Mucosa of descending colon (tissue), 3 donors: ENCODE measurements around the gene FHIT. TPM values are rescaled to one million over a fixed set of nuclear protein-coding genes. Genes with fewer than 3 reads are reported as not detected.

ENCODE experiments used
- ATAC-seq: fragments of 200-7000 bp; cut with Tn5 transposase; one replicate; pipeline ENCODE4 v1.9.1; 2020; ENCODE audit warnings: mild to moderate bottlenecking, moderate library complexity
- DNase-seq, 3 donors: peaks; one replicate each; pipeline ENCODE4 v3.0.0-alpha.2; 2020
- H3K36me3 ChIP-seq: fragments of 200-600 bp; one replicate; pipeline ENCODE4 v1.8.0; 2021; ENCODE audit warnings: low read depth, mild to moderate bottlenecking
- H3K4me1 ChIP-seq: fragments of 200-600 bp; one replicate; pipeline ENCODE4 v1.8.0; 2021; ENCODE audit warnings: low read depth, mild to moderate bottlenecking
- H3K4me3 ChIP-seq: fragments of 200-600 bp; one replicate; pipeline ENCODE4 v1.8.0; 2021; ENCODE audit warnings: mild to moderate bottlenecking
- H3K9me3 ChIP-seq: fragments of 200-600 bp; one replicate; pipeline ENCODE4 v1.8.0; 2021; ENCODE audit warnings: mild to moderate bottlenecking
- CTCF ChIP-seq: fragments of 200-600 bp; IDR thresholded peaks from one replicate; pipeline ENCODE4 v1.8.0; 2022; ENCODE audit warnings: antibody characterized with exemption, mild to moderate bottlenecking
- intact Hi-C, 2 donors: fragments of 100-400 bp; cut with DNase I in 1 of 2; cut with micrococcal nuclease in 1 of 2; formaldehyde crosslinking; loops; one replicate each; pipeline versions ENCODE4 v1.11.0 to v1.11.1; 2022; cut with DNase I, micrococcal nuclease
- total RNA-seq, 3 donors: library from RNA; stranded (reverse); fragmentation: NEBNext Ultra II Directional in 2 of 3; extraction: Animal tissue kit (Norgen Biotek cat#: 25700) in 2 of 3; gene quantifications; one replicate each; pipeline versions ENCODE4 v1.2.1 to v1.2.4, GENCODE V29; 2021 to 2023
- donor health status: DM: no; HTN: no; CAD: no; lungs with moderate emphysema.
- donor health status: DM: no; HTN: no; CAD: no.
- donor health status: DM: no; HTN: yes; CAD: no.

Gene FHIT
- total RNA-seq, 3 donors from 2014 or later = 8.9 to 20.7 (median 18.6) TPM

- DNase-seq = no peak
- intact Hi-C loops = no loop called here
- no peak for ATAC-seq
- H3K36me3 ChIP-seq = no peaks in the 10 kb centered on the region
- H3K4me1 ChIP-seq = no peaks in the 10 kb centered on the region
- H3K9me3 ChIP-seq = no peaks in the 10 kb centered on the region
- TF ChIP-seq CTCF = no peak
- H3K4me3 ChIP-seq = no peak overlapping the region
Observed at GRCh38 chr3:61136191-61136590, 115.1 kb downstream of the FHIT start.

DNA sequence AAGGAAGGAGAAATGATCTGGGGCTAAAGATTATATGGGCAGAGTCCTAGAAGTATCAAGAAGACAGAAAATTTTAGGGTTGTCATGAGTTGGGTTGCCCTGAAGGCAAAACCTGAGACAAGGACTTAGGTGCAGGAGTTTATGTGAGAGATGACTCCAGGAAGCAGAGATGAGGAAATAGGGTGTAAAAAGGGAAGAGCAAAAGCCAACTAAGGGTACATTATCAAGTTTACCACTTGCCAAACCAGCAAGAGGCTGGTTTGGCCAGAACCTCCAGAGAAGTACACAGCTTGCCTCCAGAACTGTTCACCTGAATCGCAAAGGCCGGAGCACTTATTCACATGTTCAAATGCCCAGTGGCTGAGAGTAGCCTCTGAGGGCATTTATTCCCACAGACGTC, 116.7 kb downstream of the FHIT start:
- no peak for DNase-seq
- TF ChIP-seq CTCF = no peak
- H3K9me3 ChIP-seq = no peaks in the 10 kb centered on the region
- H3K4me3 ChIP-seq = no peak overlapping the region
- no peaks in the 10 kb centered on the region for H3K36me3 ChIP-seq
- ATAC-seq = no peak
- H3K4me1 ChIP-seq = no peaks in the 10 kb centered on the region
- intact Hi-C loops = no loop called here

DNA sequence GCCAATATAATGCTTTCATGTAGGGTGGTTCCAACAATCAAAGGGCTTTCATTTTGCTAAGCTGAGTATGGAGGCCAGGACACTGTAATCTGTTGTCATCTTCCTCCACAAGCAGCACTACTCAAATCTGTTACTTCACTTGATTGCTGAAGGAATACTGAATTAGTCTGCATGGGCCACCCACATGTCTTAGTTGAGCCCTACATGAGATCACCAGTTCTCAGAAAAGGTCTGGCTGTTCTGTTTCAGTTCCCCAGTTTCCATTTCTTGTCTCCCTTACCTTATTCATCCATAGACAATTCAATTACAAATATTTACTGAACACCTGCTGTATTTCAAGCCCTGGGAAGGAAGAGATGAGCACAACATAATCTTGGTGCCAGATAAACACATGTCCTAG, 119.2 kb downstream of the FHIT start:
- DNase-seq (no peak), ATAC-seq (no peak)
- Histone ChIP-seq H3K9me3 (no peaks in the 10 kb centered on the region), H3K4me1 (no peaks in the 10 kb centered on the region), H3K36me3 (no peaks in the 10 kb centered on the region), H3K4me3 (no peak overlapping the region)
- TF ChIP-seq CTCF = no peak
- intact Hi-C loops = no loop called here

DNA sequence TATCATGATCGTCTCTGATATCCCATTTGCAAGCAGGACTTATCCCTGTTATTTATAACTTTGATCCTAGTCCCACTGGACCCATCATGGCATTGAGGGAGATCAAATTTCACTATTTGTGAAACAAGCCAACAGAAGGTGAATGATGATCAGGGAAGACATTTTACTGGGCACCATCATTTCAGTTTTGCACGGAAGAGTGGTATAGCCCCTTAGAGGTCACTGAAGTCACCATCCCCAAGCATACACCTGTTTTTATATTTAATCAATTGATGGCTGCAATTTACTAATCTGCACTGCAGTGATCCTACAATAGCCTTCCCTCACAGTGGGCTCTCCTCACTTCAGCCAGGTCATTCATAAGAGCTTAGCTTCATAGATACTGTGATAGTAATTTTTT, 132.4 kb downstream of the FHIT start:
- ATAC-seq = no peak
- no peaks in the 10 kb centered on the region for H3K36me3 ChIP-seq
- H3K4me3 ChIP-seq = no peak overlapping the region
- DNase-seq = no peak
- intact Hi-C loops = no loop called here
- H3K9me3 ChIP-seq = peaks cover 4% of the 10 kb centered on the region
- TF ChIP-seq CTCF = no peak
- H3K4me1 ChIP-seq = no peaks in the 10 kb centered on the region

GRCh38 chr3:61117045-61117898, 134.0 kb downstream of the FHIT start:
- TF ChIP-seq CTCF = no peak
- intact Hi-C loops = no loop called here
- no peaks in the 10 kb centered on the region for H3K36me3 ChIP-seq
- no peak for DNase-seq
- peaks cover 4% of the 10 kb centered on the region for H3K9me3 ChIP-seq
- no peak for ATAC-seq
- H3K4me3 ChIP-seq = no peak overlapping the region
- H3K4me1 ChIP-seq = no peaks in the 10 kb centered on the region
